Measurements from ENCODE around the gene RILPL2.
"Not testable (repeated sequence)": the region's sequence is repeated elsewhere in the genome, so short reads cannot be mapped to it uniquely, and the experiment has no call there.

The RILPL2 gene

DNA sequence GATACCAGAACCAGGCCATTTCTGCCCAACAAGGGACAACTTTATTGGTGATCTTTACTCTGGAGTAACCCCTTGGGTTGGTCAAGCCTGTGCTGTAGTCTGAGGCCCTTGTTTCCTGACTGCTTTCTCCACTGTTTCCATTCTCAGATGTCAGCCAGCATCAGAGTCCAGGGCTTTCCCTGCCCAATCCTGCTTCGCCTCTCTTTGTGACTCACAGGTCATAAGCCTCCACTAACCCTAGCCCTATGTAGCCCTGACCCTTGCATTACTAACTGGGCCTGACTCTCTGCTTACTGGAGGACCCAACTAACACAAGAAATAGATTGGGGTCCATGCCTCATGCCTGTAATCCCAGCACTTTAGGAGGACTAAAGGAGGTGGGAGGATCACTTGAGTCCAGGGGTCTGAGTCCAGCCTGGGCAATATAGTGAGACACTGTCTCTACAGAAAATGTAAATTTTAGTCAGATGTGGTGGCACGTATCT lies 12.8 kb upstream of the RILPL2 start:
- no peak for DNase-seq

DNA sequence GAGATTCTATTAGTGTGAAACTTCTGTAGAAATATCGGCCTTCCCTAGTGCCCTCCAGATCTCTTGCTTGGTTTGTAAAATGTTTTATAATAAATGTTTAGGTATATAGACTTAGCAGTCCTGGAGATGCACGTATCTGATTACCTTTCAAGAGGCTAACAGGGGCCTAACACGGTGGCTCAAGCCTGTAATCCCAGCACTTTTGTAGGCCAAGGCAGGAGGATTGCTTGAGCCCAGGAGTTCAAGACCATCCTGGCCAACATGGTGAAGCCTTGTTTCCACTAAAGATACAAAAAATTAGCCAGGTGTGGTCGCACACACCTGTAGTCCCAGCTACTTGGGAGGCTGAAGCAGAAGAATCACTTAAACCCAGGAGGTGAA lies 9.8 kb upstream of the RILPL2 start:
- DNase-seq = no peak

DNA sequence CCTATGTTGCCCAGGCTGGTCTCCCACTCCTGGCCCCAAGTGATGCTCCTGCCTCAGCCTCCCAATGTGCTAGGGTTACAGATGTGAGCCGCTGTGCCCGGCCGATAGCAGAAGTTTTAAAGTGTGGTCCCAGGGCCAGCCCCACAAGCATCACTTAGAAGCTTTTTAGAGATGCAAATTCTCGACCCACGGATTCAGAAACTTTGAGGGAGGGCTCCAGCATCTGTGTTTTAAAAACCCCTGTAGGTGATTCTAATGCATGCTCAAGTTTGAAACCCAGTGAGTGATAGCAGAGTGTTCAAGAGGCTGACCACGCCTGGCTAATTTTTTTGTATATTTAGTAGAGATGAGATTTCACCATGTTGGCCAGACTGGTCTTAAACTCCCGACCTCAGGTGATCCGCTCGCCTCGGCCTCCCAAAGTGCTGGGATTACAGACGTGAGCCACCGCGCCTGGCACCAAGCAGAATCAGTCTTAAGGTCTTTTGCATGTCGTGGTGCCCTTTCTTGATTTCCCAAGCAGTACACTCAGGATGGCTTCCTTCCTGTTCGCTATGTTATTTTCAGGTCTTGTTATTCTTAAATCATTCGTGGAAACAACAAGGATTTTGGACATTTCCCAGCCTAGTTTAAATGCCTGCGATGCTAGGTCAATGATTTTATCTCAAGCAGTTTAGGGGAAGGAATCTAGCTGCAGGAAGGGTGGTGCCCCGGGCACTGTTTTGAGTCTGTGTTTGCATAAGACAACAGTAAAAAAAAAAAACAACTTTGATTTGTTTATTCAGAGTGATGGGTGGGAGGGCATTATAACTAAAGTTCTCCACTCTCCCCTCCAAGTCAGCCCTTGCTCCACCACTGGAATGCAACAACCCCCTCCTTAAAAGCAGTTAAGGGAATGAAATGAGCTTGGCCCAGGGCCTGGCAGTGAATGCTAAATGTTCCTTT lies 9.2 kb upstream of the RILPL2 start:
- no peak for DNase-seq

DNA sequence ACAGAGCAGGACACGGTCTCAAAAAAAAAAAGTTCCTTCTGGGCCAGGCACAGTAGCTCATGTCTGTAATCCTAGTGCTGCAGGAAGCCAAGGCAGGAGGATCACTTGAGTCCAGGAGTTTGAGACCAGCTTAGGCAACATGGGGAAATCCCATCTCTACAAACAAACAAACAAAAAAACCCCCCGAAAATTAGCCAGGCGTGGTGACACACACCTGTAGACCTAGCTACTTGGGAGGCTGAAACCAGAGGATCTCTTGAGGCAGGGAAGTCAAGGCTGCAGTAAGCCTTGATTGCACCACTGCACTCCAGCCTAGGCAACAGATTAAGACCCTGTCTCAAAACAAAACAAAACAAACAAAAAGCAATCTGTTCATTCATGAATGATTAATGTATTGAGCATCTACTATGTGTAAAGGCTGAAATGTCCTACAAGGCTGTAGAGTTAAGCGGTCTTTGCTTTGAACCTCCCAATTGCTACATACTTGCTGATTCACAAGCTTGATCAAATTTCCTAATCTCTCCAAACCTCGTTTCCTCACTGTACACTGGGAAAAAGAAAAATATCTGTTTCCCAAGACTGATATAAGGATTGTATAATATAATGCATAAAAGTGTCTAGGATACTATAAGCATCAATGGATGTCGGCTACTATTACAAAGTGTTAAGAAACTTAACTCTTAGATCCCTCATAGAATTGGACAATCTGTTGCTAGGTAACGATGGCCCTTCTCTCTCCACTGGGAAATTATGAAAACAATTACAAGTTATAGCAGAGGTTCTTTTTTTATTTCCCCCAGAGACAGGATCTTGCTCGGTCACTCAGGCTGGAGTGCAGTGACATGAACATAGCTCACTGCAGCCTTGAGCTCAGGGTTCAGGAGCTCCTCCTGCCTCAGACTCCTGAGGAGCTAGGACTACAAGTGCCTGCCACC lies 7.9 kb upstream of the RILPL2 start:
- no peak for DNase-seq

DNA sequence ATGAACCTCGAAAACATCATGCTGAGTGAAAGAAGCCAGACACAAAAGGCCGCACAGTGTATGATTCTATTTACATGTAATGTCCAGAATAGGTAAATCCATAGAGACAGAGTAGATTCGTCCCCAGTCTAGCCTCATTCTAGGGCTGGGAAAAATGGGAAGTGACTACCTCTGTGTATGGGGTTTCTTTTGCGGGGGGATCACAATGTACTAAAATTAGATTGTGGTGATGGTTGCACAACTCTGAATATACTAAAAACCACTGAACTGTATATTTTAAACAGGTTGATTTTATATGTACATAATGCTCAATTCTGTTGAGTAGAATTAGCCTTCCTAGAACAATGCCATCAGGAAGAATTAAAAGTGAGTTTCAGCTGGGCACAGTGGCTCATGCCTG lies 6.3 kb upstream of the RILPL2 start:
- DNase-seq = no peak

DNA sequence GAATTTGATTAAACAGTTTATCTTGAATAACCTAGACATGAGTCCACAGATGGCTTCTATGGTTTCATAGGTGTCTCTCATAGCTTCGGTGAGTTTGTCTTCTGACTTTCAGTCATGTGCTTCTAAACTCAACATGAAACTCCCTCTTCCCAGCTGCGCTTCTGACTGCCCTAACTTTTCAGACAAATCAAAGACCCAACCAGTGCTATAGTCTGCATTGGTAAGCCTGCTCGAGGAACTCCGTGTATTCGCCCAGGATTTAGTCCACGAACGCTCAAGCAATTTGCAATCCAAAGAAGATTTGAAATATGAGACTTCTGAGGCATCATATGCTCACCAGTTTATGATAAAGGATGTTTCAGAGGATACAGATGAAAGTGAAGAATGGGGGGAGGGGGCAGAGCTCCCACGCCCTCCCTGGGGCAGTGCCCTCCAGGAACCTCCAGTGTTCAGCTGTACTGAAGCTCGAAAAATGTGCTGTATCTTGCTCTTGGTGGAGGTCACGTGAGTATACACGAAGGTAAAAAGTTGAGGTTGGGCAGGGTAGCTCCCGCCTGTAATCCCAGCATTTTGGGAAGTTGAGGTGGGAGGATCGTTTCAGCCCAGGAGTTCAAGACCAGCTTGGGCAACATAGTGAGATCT lies 5.2 kb upstream of the RILPL2 start:
- DNase-seq = no peak

DNA sequence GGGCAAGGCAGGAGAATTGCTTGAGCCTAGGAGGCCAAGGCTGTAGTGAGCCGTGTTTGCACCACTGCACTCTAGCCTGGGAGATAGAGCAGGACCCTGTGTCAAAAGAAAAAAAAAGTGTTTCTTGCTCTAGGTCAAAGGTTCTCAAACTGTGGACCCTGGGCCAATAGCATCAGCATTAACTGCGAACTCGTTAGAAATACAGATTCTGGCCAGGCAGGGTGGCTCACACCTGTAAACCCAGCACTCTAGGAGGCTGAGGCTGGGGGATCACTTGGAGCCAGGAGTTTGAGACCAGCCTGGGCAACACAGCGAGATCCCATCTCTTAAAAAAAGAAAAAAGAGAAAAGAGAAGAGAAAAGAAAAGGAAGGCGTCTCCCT lies 858 bp downstream of the RILPL2 start:
- no peak for DNase-seq

DNA sequence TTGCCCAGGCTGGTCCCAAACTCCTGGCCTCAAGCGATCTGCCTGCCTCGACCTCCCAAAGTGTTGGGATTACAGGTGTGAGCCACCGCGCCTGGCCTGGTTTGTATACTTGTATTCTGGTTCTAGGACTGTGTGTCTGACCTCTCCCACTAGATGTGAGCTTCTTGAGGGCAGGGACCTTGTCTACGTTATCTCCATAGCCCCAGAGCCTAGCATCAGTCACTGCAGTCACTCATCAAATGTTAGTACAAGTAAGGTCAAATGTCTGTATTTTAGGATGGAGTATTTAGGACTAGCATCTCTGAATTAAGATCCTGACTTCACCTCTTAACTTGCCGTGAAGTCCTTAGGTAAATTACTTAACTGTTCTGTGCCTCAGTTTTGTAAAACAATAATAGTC lies 2.9 kb downstream of the RILPL2 start:
- no peak for DNase-seq

DNA sequence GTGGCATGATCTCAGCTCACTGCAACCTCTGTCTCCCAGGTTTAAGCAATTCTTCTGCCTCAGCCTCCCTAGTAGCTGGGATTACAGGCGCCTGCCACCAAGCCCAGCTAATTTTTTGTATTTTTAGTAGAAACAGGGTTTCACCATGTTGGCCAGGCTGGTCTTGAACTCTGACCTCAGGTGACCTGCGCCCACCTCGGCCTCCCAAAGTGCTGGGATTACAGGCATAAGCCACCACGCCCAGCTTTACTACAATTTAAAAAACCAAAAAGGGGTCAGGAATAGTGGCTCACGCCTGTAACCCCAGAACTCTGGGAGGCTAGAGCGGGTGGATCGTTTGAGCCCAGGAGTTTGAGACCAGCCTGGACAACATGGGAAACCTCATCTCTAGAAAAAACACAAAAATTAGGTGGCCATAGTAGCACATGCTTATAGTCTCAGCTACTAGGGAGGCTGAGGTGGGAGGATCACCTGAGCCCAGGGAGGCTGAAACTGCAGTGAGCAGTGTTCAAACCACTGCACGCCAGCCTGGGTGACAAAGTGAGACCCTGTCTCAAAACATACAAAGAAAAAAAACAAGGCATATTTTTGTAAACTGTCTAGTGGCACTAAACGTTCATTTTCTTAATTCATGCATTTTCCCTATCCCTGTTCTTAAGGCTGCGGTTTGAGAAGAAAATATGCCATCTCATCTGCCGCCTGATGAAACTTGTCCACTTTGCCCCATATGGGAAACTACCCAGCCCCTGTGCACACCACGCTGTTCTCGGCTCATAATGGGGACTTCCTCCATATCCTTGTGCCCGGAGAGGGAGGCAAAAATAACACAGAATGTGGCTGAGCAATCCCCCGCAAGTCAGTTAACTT lies 4.3 kb downstream of the RILPL2 start:
- DNase-seq = not testable (repeated sequence)

DNA sequence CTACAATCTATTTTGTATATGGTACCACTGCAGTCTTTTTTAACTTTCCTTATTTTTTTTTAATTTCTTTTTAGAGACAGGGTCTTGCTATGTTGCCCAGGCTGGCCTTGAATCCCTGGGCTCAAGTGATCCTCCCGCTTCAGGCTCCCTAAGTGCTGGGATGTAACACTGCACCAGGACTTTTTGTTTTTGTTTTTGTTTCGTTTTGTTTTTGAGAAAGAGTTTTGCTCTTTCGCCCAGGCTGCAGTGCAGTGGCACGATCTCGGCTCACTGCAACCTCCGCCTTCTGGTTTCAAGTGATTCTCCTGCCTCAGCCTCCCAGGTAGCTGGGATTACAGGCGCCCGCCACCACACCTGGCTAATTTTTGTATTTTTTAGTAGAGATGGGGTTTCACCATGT lies 7.4 kb downstream of the RILPL2 start:
- not testable (repeated sequence) for DNase-seq

DNA sequence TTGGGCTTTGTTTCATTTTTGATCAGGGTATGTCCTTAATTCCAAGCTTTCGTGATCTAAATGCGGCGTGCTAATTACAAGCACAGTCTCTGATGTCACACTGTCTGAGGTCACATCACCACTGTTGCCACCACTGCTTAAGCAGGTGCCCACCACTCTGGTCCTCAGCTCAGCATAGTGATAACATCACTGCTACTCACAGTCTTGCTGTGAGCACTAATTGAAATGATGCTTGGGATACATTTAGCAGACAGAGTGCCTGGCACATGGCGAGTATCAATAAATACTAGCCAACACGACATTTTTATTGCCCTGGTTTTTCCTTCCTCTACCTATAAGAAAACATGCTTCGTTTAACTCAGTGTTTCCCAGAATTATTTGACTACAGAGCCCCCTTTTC lies 7.9 kb downstream of the RILPL2 start:
- DNase-seq = no peak

DNA sequence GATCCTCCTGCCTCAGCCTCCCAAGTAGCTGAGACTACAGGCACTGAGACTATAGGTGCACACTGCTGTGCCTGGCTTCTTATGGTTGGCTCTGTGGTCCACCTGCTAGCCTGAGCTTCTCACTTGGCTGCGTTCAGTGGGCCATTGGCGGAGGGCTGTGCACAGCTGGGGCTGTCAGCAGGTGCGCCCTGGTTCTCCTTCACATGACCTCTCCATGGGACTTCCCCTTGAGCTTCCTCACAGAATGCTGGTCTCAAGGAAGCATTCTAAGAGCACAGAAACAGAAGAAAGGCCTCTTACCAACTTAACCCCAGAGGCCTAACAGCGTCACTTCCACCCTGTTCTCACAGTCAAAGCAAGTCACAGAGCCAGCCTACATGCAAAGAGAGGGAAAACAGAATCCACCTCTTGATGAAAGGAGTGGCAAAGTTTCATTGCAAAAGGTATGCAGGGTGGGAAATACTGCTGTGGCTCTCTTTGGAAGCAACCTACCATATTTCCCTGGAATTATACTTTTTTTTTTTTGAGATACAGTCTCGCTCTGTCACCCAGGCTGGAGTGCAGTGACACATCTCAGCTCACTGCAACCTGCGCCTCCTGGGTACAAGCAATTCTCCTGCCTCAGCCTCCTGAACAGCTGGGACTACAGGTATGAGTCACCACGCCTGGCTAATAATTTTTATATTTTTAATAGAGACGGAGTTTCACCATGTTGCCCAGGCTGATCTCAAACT lies 9.3 kb downstream of the RILPL2 start:
- DNase-seq = no peak

DNA sequence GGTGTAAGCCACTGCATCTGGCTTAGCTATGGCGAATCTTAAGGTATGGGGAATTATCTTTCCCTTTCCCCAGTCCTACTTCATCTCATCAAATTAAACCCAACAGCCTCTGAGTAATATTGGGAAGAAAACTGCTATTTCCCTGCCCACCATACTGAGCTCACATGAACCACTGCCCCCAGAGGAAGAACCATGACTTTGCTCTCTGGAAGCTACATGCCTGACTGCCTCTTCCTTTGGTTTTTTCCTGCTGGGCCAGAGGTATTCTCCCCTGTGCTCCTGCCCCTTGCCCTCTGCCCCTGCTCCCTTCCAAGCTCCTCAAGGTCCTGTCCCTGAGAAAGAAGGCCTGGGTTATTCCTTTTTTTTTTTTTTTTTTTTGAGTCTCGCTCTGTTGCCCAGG lies 15.2 kb downstream of the RILPL2 start:
- DNase-seq = no peak

DNA sequence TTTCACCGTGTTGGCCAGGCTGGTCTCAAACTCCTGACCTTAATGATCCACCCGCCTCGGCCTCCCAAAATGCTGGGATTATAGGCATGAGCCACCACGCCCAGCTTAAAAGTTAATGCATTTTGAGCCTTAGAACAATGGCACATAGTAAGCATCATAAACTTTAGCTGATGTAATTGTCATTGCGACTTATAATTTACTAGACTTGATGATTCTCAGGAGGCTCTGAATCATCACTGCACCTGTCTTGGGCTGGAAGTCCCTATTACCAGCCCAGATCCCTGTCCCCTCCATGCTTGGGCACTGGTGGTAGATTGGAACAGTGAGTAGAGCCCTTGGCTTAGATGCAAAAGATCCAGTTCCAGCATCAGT lies 26.5 kb downstream of the RILPL2 start:
- DNase-seq = no peak

DNA sequence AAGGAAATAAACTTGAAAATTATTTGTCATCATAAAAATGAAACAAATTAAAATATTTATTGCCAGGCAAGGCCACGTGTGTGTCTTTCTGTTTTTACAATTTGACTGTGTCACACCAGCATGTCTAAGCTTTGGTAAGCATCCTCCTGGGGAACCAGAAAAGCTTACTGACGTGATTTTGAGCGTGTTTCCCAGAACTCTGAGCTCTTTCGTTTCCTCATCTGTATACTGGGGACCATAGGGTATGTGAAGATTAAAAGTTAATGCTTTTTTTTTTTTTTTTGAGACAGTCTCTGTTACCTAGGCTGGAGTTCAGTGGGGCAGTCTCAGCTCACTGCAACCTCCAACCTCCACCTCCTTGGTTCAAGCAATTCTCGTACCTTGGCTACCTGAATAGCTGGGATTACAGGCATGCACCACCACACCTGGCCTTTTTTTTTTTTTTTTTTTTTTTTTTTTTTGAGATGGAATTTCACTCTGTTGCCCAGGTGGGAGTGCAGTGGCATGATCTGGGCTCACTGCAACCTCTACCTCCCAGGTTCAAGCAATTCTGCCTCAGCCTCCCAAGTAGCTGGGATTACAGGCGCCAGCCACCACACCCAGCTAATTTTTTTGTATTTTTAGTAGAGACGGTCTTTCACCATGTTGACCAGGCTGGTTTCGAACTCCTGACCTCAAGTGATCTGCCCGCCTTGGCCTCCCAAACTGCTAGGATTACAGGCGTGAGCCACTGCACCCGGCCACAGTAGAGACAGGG lies 27.0 kb downstream of the RILPL2 start:
- not testable (repeated sequence) for DNase-seq

DNA sequence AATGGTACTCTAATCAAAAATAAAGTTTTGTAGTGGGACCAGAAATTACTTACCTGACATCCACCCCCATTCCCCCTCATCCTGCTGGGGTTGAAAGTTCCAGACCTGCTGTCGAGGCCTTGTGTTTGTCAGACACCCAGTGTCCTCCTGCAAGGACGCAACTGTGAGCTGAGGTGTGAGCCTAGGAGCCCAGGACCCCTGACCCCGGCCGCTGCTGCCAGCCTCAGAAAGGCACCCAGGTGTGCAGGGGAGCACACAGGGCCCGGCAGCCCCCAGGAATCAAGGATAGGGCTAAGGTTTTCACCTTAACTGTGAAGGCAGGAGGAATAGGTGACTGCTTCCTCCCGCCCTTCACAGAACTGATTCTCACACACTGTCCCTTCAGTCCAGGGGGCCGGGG lies 27.9 kb downstream of the RILPL2 start:
- DNase-seq = not testable (repeated sequence)

DNA sequence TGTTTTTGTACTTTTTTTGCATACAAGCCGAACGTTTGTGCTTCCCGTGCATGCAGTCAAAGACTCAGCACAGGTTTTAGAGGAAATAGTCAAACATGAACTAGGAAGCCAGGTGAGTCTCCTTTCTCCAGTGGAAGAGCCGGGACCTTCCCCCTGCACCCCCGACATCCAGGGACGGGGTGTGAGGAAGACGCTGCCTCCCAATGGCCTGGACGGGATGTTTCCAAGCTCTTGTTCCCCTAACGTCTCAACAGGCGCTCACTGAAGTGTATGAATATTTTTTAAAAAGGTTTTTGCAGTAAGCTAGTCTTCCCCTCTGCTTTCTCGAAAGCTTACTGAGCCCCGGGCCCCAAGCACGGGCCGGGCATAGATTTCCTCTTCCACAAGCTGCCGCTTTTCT lies 28.6 kb downstream of the RILPL2 start:
- DNase-seq = not testable (repeated sequence)

DNA sequence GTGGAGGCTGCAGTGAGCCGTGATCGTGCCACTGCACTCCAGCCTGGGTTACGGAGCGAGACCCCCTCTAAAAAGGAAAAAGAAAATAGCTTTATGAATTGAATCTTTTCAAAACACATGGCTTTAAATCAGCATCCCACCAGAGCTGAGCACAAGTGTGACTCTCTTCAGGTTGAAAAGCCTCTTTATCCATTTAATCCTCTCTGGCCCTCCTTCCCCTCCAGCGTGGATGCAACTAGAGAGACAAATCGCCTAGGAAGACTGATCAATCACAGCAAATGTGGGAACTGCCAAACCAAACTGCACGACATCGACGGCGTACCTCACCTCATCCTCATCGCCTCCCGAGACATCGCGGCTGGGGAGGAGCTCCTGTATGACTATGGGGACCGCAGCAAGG lies 29.2 kb downstream of the RILPL2 start:
- not testable (repeated sequence) for DNase-seq

DNA sequence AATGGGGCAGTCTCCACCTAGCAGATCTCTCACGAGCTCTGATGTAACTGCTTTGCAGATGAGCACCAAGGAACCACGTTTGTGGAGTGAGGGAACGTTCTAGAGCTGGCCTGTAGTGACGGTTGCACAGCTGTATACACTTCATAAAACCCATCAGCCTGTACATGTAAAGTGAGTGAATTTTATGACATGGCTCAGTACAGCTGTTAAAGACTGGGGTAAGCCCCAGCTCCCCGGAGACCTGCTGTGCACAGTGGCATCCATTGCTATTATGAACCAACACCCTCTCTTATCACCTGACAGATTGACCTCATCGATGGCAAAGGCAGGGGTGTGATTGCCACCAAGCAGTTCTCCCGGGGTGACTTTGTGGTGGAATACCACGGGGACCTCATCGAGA lies 31.9 kb downstream of the RILPL2 start:
- DNase-seq = no peak

Measured in activated CD8-positive, alpha-beta memory T cell treated with anti-CD3 and anti-CD28 coated beads, Interleukin-2, amount 50 U/mL, for 4 hours (primary cell).